Caco-2 (cell line): Measurements from ENCODE around the gene BBX. TPM values are rescaled to one million over a fixed set of nuclear protein-coding genes. Genes with fewer than 3 reads are reported as not detected.

Experiments used
- BruUV-seq: library from RNA; stranded (reverse); fragments of 400-500 nt; replicated peaks from 2 replicates; lab custom pipeline; 2021; lab: Mats Ljungman, UMichigan
- CTCF ChIA-PET: fragments of 300-600 bp; sonication (Branson Sonifier 250); formaldehyde crosslinking; loops from one replicate; lab custom pipeline; 2022; ENCODE audit warnings: antibody characterized with exemption; lab: Charles Lee
- POLR2A ChIA-PET: fragments of 300-600 bp; sonication (Branson Sonifier 250); formaldehyde crosslinking; loops from one replicate; lab custom pipeline; 2022; ENCODE audit warnings: antibody characterized with exemption; lab: Charles Lee
- DNase-seq, 2 experiments: peaks; one replicate each; pipeline versions ENCODE4 v3.0.0 to v3.0.0-alpha.2; 2020 to 2022
- H3K27me3 ChIP-seq: replicated peaks from 2 replicates; pipeline ENCODE4 v1.6.0; 2011; ENCODE audit warnings: low read length; ENCODE audit not compliant: control insufficient read depth, insufficient read depth
- H3K36me3 ChIP-seq: 2 replicates; pipeline ENCODE4 v1.5.1; 2011; ENCODE audit warnings: low read length; ENCODE audit not compliant: control insufficient read depth, insufficient read depth
- H3K4me1 ChIP-seq: fragments of 250-450 bp; sonication (Bioruptor Pico); 2 replicates; pipeline ENCODE4 v1.5.1; 2020; ENCODE audit warnings: mild to moderate bottlenecking
- H3K4me3 ChIP-seq: 2 replicates; pipeline ENCODE4 v1.5.1; 2011; ENCODE audit warnings: low read depth, mild to moderate bottlenecking, control low read depth, low read length
- H3K9me3 ChIP-seq: fragments of 250-450 bp; sonication (Bioruptor Pico); 2 replicates; pipeline ENCODE4 v1.5.1; 2020; ENCODE audit warnings: mild to moderate bottlenecking, moderate library complexity
- H3K27ac Mint-ChIP-seq: one replicate; pipeline ENCODE4 v1.8.0; 2022; ENCODE audit warnings: mixed read lengths; ENCODE audit not compliant: unreplicated experiment
- H3K27me3 Mint-ChIP-seq: one replicate; pipeline ENCODE4 v1.8.0; 2022; ENCODE audit warnings: mixed read lengths; ENCODE audit not compliant: insufficient read depth, unreplicated experiment
- H3K36me3 Mint-ChIP-seq: one replicate; pipeline ENCODE4 v1.8.0; 2022; ENCODE audit warnings: mild to moderate bottlenecking, mixed read lengths; ENCODE audit not compliant: insufficient read depth, unreplicated experiment
- H3K4me1 Mint-ChIP-seq: one replicate; pipeline ENCODE4 v1.8.0; 2022; ENCODE audit warnings: low read depth, mixed read lengths; ENCODE audit not compliant: unreplicated experiment
- H3K4me3 Mint-ChIP-seq: one replicate; pipeline ENCODE4 v1.8.0; 2022; ENCODE audit warnings: mild to moderate bottlenecking, moderate library complexity, mixed read lengths; ENCODE audit not compliant: unreplicated experiment
- H3K9me3 Mint-ChIP-seq: one replicate; pipeline ENCODE4 v1.8.0; 2022; ENCODE audit warnings: mixed read lengths; ENCODE audit not compliant: unreplicated experiment
- intact Hi-C: fragments of 100-400 bp; cut with micrococcal nuclease; formaldehyde crosslinking; loops from one replicate; pipeline ENCODE4 v1.10.0; 2022; ENCODE audit not compliant: unreplicated experiment
- total RNA-seq: library from RNA; stranded (reverse); gene quantifications from 2 replicates; pipeline ENCODE4 v1.2.3, GENCODE V29; 2022
- TF ChIP-seq, protein P1 (sequence below), 2 experiments: fragments of 200-600 bp in 1 of 2; IDR thresholded peaks; 1 replicate in 1 of 2; 2 replicates in 1 of 2; pipeline versions ENCODE4 v1.5.1 to v1.8.0; 2011 to 2022; ENCODE audit warnings: antibody characterized with exemption in 1 of 2, control low read depth in 1 of 2, inconsistent platforms in 1 of 2, low read depth in 1 of 2, low read length in 1 of 2, mild to moderate bottlenecking in 1 of 2, moderate library complexity in 1 of 2; ENCODE audit not compliant: insufficient read depth in 1 of 2, severe bottlenecking in 1 of 2, unreplicated experiment in 1 of 2

The BBX gene
- total RNA-seq, 1 experiment from 2014 or later = 2.6 TPM

DNA sequence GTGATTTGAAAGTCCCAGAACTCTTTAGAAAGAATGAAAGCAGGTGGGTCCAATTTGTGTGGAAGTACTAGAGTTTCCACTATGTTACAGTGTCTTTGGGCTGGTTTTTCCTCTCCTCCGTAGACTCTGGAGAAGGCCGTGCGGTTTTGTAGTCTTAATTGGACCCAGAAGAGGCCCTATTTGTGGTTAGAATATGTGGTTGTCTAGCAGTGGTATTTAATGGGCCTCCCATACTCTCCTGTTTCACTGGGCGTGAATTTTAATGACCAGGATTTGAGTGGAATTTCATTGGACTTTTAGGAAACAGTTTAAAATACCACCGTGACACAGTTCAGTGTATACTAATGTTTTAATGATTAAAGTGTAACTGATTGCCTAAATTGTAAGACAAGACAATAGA, 182.3 kb downstream of the BBX start:
- Mint-ChIP-seq H3K4me1 (no peaks in the 10 kb centered on the region), H3K27me3 (peaks cover 6% of the 10 kb centered on the region), H3K27ac (no peak overlapping the region), H3K9me3 (no peaks in the 10 kb centered on the region), H3K36me3 (no peaks in the 10 kb centered on the region), H3K4me3 (no peak overlapping the region)
- Histone ChIP-seq H3K4me1 (no peaks in the 10 kb centered on the region), H3K27me3 (no peaks in the 10 kb centered on the region), H3K4me3 (no peak overlapping the region), H3K36me3 (no peaks in the 10 kb centered on the region), H3K9me3 (no peaks in the 10 kb centered on the region)
- BruUV-seq = no TSS peak
- no peak for DNase-seq
- ChIA-PET POLR2A (no interaction called here), CTCF (no interaction called here)
- intact Hi-C loops = no loop called here
- TF ChIP-seq, protein P1, sequence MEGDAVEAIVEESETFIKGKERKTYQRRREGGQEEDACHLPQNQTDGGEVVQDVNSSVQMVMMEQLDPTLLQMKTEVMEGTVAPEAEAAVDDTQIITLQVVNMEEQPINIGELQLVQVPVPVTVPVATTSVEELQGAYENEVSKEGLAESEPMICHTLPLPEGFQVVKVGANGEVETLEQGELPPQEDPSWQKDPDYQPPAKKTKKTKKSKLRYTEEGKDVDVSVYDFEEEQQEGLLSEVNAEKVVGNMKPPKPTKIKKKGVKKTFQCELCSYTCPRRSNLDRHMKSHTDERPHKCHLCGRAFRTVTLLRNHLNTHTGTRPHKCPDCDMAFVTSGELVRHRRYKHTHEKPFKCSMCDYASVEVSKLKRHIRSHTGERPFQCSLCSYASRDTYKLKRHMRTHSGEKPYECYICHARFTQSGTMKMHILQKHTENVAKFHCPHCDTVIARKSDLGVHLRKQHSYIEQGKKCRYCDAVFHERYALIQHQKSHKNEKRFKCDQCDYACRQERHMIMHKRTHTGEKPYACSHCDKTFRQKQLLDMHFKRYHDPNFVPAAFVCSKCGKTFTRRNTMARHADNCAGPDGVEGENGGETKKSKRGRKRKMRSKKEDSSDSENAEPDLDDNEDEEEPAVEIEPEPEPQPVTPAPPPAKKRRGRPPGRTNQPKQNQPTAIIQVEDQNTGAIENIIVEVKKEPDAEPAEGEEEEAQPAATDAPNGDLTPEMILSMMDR (IDR thresholded peaks at IDR 0.05; ENCODE audit: insufficient read depth in 1 of 2, low read depth in 1 of 2, low read length in 1 of 2, severe bottlenecking in 1 of 2, unreplicated experiment in 1 of 2) = no peak

GRCh38 chr3:107710851-107711250, 188.1 kb downstream of the BBX start:
- no peaks in the 10 kb centered on the region for H3K4me1 ChIP-seq
- no peaks in the 10 kb centered on the region for H3K36me3 ChIP-seq
- POLR2A ChIA-PET = no interaction called here
- CTCF ChIA-PET = interaction anchor here (0.8 kb wide), 1 partner anchor 13 kb away, joined by 3 read pairs; no protein-coding TSS in a partner anchor
- Mint-ChIP-seq H3K9me3 (no peaks in the 10 kb centered on the region), H3K27me3 (peaks cover 5% of the 10 kb centered on the region), H3K36me3 (no peaks in the 10 kb centered on the region), H3K27ac (no peak overlapping the region), H3K4me3 (no peak overlapping the region), H3K4me1 (no peaks in the 10 kb centered on the region)
- DNase-seq = no peak
- no peaks in the 10 kb centered on the region for H3K27me3 ChIP-seq
- no TSS peak for BruUV-seq
- H3K9me3 ChIP-seq = no peaks in the 10 kb centered on the region
- H3K4me3 ChIP-seq = no peak overlapping the region
- TF ChIP-seq, protein P1 (IDR thresholded peaks at IDR 0.05; ENCODE audit: insufficient read depth in 1 of 2, low read depth in 1 of 2, low read length in 1 of 2, severe bottlenecking in 1 of 2, unreplicated experiment in 1 of 2) = no peak
- intact Hi-C loops = no loop called here

DNA sequence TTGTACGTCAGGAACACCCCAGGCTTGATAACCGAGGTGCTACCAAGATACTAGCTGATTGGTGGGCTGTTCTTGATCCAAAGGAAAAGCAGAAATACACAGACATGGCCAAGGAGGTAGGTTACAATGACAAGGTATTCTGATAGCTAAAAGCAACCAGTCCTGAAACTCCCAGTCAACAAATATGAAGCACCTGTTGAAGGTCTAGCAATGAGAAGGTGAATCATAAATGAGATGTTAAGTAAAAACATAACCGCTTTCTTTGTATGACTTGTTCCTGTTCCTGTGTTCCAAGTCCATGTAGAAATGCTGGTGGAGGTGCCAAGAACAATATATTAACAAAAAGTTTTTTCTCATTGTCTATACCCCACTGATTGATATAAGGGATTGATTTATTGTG, 194.0 kb downstream of the BBX start:
- Histone ChIP-seq H3K4me1 (no peaks in the 10 kb centered on the region), H3K9me3 (no peaks in the 10 kb centered on the region), H3K27me3 (no peaks in the 10 kb centered on the region), H3K4me3 (no peak overlapping the region), H3K36me3 (no peaks in the 10 kb centered on the region)
- H3K27ac Mint-ChIP-seq = no peak overlapping the region
- ChIA-PET CTCF (no interaction called here), POLR2A (no interaction called here)
- no peak overlapping the region for H3K4me3 Mint-ChIP-seq
- intact Hi-C loops = no loop called here
- TF ChIP-seq, protein P1 (IDR thresholded peaks at IDR 0.05; ENCODE audit: insufficient read depth in 1 of 2, low read depth in 1 of 2, low read length in 1 of 2, severe bottlenecking in 1 of 2, unreplicated experiment in 1 of 2) = no peak
- peaks cover 5% of the 10 kb centered on the region for H3K27me3 Mint-ChIP-seq
- no peaks in the 10 kb centered on the region for H3K4me1 Mint-ChIP-seq
- no peaks in the 10 kb centered on the region for H3K9me3 Mint-ChIP-seq
- no peaks in the 10 kb centered on the region for H3K36me3 Mint-ChIP-seq
- BruUV-seq = no TSS peak
- no peak for DNase-seq
